Progenitor cell of endocrine pancreas (in vitro differentiated cells): ENCODE results near the gene RSKR. TPM values are rescaled to one million over a fixed set of nuclear protein-coding genes. Genes with fewer than 3 reads are reported as not detected.

Source experiments
- DNase-seq: peaks from one replicate; pipeline ENCODE4 v3.0.0; 2021; ENCODE audit warnings: low spot score; ENCODE audit not compliant: unreplicated experiment
- H3K27ac Mint-ChIP-seq: 2 replicates; pipeline ENCODE4 v1.8.0; 2021; ENCODE audit warnings: mild to moderate bottlenecking, moderate library complexity, mixed read lengths
- H3K27me3 Mint-ChIP-seq: 2 replicates; pipeline ENCODE4 v1.8.0; 2021; ENCODE audit warnings: mixed read lengths
- H3K36me3 Mint-ChIP-seq: 2 replicates; pipeline ENCODE4 v1.8.0; 2022; ENCODE audit warnings: mixed read lengths; ENCODE audit not compliant: insufficient read depth
- H3K4me1 Mint-ChIP-seq: 2 replicates; pipeline ENCODE4 v1.8.0; 2021; ENCODE audit warnings: low read depth, mixed read lengths
- H3K4me3 Mint-ChIP-seq: 2 replicates; pipeline ENCODE4 v1.8.0; 2021; ENCODE audit warnings: low read depth, mild to moderate bottlenecking, moderate library complexity, mixed read lengths
- H3K9me3 Mint-ChIP-seq: 2 replicates; pipeline ENCODE4 v1.8.0; 2021; ENCODE audit warnings: low read depth, mixed read lengths
- CTCF ChIP-seq: fragments of 200-600 bp; sonication (generic); IDR thresholded peaks from one replicate; pipeline ENCODE4 v1.5.0; 2021; ENCODE audit warnings: antibody characterized with exemption, mild to moderate bottlenecking; ENCODE audit not compliant: unreplicated experiment
- total RNA-seq: library from RNA; stranded (reverse); gene quantifications from 2 replicates; pipeline ENCODE4 v1.2.1, GENCODE V29; 2021

The RSKR gene
- total RNA-seq, 1 donor from 2014 or later: 36.7 TPM

- Mint-ChIP-seq H3K36me3 (peaks cover 1% of the 10 kb centered on the region), H3K4me3 (peak overlapping the region; percentile 81)
- DNase-seq: no peak
Measured at GRCh38 chr17:28597606-28598383, 16.2 kb downstream of the RSKR start.

GRCh38 chr17:28592260-28592659, 21.7 kb downstream of the RSKR start:
- peaks cover 8% of the 10 kb centered on the region for H3K36me3 Mint-ChIP-seq
- no peak overlapping the region for H3K27ac Mint-ChIP-seq
- H3K4me3 Mint-ChIP-seq: no peak overlapping the region
- no peaks in the 10 kb centered on the region for H3K27me3 Mint-ChIP-seq
- DNase-seq: no peak
- no peaks in the 10 kb centered on the region for H3K9me3 Mint-ChIP-seq
- H3K4me1 Mint-ChIP-seq: no peaks in the 10 kb centered on the region
- TF ChIP-seq CTCF: no peak

More at GRCh38 chr17:28597606-28598383, 16.2 kb downstream of the RSKR start:
- peak overlapping the region; percentile 91 for H3K27ac Mint-ChIP-seq
- no peaks in the 10 kb centered on the region for H3K27me3 Mint-ChIP-seq
- peaks cover 13% of the 10 kb centered on the region for H3K4me1 Mint-ChIP-seq
- H3K9me3 Mint-ChIP-seq: no peaks in the 10 kb centered on the region
- no peak for TF ChIP-seq CTCF

DNA sequence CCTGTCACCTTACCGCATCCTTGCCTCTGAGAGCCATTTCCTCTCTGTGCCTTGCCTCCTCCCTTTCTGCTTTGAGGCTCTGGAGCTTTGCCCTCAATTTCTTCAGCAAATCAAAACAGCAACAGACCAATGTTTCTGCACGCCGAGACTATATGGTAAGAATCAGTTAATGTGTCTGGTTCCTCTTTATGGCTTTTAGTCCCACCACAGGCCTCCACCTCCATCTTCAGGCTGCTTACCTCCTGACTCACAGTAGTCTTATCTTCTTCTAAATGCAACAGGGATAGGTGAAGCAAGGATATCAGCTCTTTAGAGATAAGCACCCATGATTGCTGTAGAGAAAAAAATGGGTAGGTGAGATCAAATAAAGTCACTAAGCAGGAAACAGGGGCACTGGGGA, 28.1 kb downstream of the RSKR start:
- Mint-ChIP-seq H3K27me3 (no peaks in the 10 kb centered on the region), H3K4me3 (no peak overlapping the region), H3K4me1 (no peaks in the 10 kb centered on the region), H3K27ac (no peak overlapping the region), H3K9me3 (no peaks in the 10 kb centered on the region), H3K36me3 (peaks cover 13% of the 10 kb centered on the region)
- no peak for DNase-seq
- TF ChIP-seq CTCF: no peak

DNA sequence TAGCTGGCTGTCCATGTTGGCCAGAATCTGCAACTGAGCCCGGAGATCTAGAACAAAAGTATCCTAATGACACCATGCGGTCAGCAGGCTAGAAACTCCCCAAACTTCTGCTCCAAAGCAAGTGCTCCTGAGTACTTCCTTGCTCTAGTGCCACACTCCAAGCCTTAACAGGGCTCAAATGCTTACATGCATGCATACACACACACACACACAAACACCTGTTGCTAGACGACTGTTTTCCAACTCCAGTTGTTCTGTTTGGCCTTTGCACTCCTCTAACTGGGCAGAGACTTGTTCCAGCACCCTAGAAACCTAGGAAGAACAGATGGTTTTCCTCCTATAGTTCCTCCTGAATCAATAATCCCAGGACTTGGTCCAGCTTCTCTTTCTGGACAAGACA, 29.6 kb downstream of the RSKR start:
- no peaks in the 10 kb centered on the region for H3K9me3 Mint-ChIP-seq
- H3K4me1 Mint-ChIP-seq: no peaks in the 10 kb centered on the region
- H3K4me3 Mint-ChIP-seq: no peak overlapping the region
- H3K36me3 Mint-ChIP-seq: peaks cover 18% of the 10 kb centered on the region
- DNase-seq: no peak
- no peak for TF ChIP-seq CTCF
- no peaks in the 10 kb centered on the region for H3K27me3 Mint-ChIP-seq
- H3K27ac Mint-ChIP-seq: no peak overlapping the region

DNA sequence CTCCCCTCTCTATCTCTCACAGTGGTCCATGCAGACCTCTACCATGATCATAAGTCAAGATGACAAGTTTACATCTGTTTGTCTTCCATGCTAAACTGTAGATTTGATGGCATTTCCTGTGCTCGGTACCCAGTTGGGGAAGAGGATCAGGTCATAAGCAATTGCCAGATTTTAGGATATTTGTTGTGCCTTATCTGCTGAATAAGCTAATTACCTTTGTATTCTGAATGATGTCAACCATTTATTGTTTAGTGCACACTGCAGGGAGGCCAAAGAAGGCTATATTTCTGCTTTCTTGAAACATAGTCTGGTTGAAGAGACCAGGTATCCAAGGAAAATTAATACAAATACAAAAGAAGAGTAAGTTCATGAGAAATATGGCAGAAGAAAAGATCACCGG, 31.5 kb downstream of the RSKR start:
- Mint-ChIP-seq H3K4me1 (no peaks in the 10 kb centered on the region), H3K27me3 (no peaks in the 10 kb centered on the region), H3K36me3 (peaks cover 15% of the 10 kb centered on the region), H3K27ac (no peak overlapping the region), H3K4me3 (no peak overlapping the region), H3K9me3 (no peaks in the 10 kb centered on the region)
- DNase-seq: no peak
- TF ChIP-seq CTCF: no peak
